ENCODE results near the gene STYXL2. TPM values are rescaled to one million over a fixed set of nuclear protein-coding genes. Genes with fewer than 3 reads are reported as not detected.

STYXL2 gene
- total RNA-seq, 6 experiments from 2014 or later, result not detected

GRCh38 chr1:167102906-167103573, 9.2 kb downstream of the STYXL2 start:
- Mint-ChIP-seq H3K9me3 (no peaks in the 10 kb centered on the region), H3K27ac (no peak overlapping the region), H3K4me3 (no peak overlapping the region), H3K4me1 (ENCODE audit: low read depth) (no peaks in the 10 kb centered on the region), H3K36me3 (ENCODE audit: low read depth) (no peaks in the 10 kb centered on the region), H3K27me3 (ENCODE audit: insufficient read depth) (peaks cover 11% of the 10 kb centered on the region)
- DNase-seq, result no peak
- no peak for TF ChIP-seq CTCF (IDR thresholded peaks at IDR 0.05)

- no peaks in the 10 kb centered on the region for H3K4me1 Mint-ChIP-seq (ENCODE audit: low read depth)
- no peaks in the 10 kb centered on the region for H3K9me3 Mint-ChIP-seq
- no peaks in the 10 kb centered on the region for H3K36me3 Mint-ChIP-seq (ENCODE audit: low read depth)
- no peak for DNase-seq
- TF ChIP-seq CTCF (IDR thresholded peaks at IDR 0.05), result no peak
- H3K27me3 Mint-ChIP-seq (ENCODE audit: insufficient read depth), result peaks cover 10% of the 10 kb centered on the region
- H3K4me3 Mint-ChIP-seq, result no peak overlapping the region
- H3K27ac Mint-ChIP-seq, result no peak overlapping the region
Observed at GRCh38 chr1:167104256-167104633, 10.4 kb downstream of the STYXL2 start.

GRCh38 chr1:167105271-167106118, 11.6 kb downstream of the STYXL2 start:
- no peak overlapping the region for H3K4me3 Mint-ChIP-seq
- DNase-seq, result no peak
- no peak for TF ChIP-seq CTCF (IDR thresholded peaks at IDR 0.05)

GRCh38 chr1:167106119-167106461, 12.2 kb downstream of the STYXL2 start:
- Mint-ChIP-seq H3K4me3 (no peak overlapping the region), H3K27me3 (ENCODE audit: insufficient read depth) (peaks cover 10% of the 10 kb centered on the region), H3K4me1 (ENCODE audit: low read depth) (no peaks in the 10 kb centered on the region), H3K36me3 (ENCODE audit: low read depth) (no peaks in the 10 kb centered on the region), H3K27ac (no peak overlapping the region), H3K9me3 (no peaks in the 10 kb centered on the region)
- no peak for TF ChIP-seq CTCF (IDR thresholded peaks at IDR 0.05)
- no peak for DNase-seq

More at GRCh38 chr1:167105271-167106118, 11.6 kb downstream of the STYXL2 start:
- Mint-ChIP-seq H3K4me1 (ENCODE audit: low read depth) (no peaks in the 10 kb centered on the region), H3K27me3 (ENCODE audit: insufficient read depth) (peaks cover 10% of the 10 kb centered on the region), H3K27ac (no peak overlapping the region), H3K36me3 (ENCODE audit: low read depth) (no peaks in the 10 kb centered on the region), H3K9me3 (no peaks in the 10 kb centered on the region)

- H3K4me3 Mint-ChIP-seq, result no peak overlapping the region
- no peak for DNase-seq
- no peak overlapping the region for H3K27ac Mint-ChIP-seq
- H3K4me1 Mint-ChIP-seq (ENCODE audit: low read depth), result no peaks in the 10 kb centered on the region
- no peaks in the 10 kb centered on the region for H3K9me3 Mint-ChIP-seq
- H3K27me3 Mint-ChIP-seq (ENCODE audit: insufficient read depth), result peaks cover 10% of the 10 kb centered on the region
- TF ChIP-seq CTCF (IDR thresholded peaks at IDR 0.05), result no peak
- no peaks in the 10 kb centered on the region for H3K36me3 Mint-ChIP-seq (ENCODE audit: low read depth)
Observed at GRCh38 chr1:167107456-167107855, 13.6 kb downstream of the STYXL2 start.

Data from HFFc6 (cell line).